ENCODE measurements around the gene PARD3. TPM values are rescaled to one million over a fixed set of nuclear protein-coding genes. Genes with fewer than 3 reads are reported as not detected.

The PARD3 gene
- total RNA-seq, 1 experiment from 2014 or later = 46.3 TPM

DNA sequence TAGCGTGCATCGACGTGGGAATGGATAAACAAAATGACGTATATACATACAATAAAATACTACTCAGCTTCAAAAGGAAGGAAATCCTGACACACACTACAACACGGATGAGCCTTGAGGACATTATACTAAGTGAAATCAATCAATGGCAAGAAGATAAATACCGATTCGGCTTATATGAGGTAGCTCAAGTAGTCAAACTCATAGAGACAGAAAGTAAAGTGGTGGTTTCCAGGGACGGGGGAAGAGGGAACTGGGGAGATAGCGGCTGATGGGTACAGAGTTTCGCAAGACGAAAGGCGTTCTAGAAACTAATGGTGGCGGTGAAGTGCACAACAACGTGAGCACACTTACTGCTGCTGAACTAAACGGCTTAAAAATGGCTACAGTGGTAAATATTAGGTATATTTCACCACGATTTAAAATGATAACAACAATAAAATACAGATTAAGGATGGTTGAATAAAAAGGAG, 516.7 kb downstream of the PARD3 start:
- Histone ChIP-seq H3K27ac (ENCODE audit: low read depth, low read length) (no peak overlapping the region), H3K4me3 (replicated peaks in 1 of 2; ENCODE audit: low read depth in 1 of 2, low read length in 2 of 2) (no peak overlapping the region), H3K79me2 (ENCODE audit: insufficient read depth, low read length) (no peaks in the 10 kb centered on the region), H3K36me3 (ENCODE audit: control insufficient read depth in 1 of 2, insufficient read depth in 2 of 2, low read length in 2 of 2) (no peaks in the 10 kb centered on the region), H3K9me2 (ENCODE audit: insufficient read depth) (no peaks in the 10 kb centered on the region), H4K20me1 (ENCODE audit: insufficient read depth) (0 out of 2 replicates have a peak, but pooled peaks cover 4% of the 10 kb centered on the region), H3K27me3 (ENCODE audit: insufficient read depth, low read length) (no peaks in the 10 kb centered on the region), H3K4me1 (ENCODE audit: control insufficient read depth in 1 of 2, insufficient read depth in 2 of 2, low read length in 2 of 2) (no peaks in the 10 kb centered on the region), H3K9me3 (ENCODE audit: control insufficient read depth in 1 of 2, insufficient read depth in 1 of 2, low read depth in 1 of 2, low read length in 2 of 2) (no peaks in the 10 kb centered on the region), H3K9ac (ENCODE audit: low read length) (no peak overlapping the region), H3K4me2 (ENCODE audit: low read length) (no peak overlapping the region), H2AFZ (ENCODE audit: low read depth, low read length, poor library complexity, severe bottlenecking) (no peak overlapping the region)
- CTCF ChIA-PET = no interaction called here
- ATAC-seq (no peak), DNase-seq (ENCODE audit: low read depth, low spot score) (no peak)
- no TSS peak for BruUV-seq (replicated peaks)
- POLR2A ChIA-PET = interaction anchor here (1.8 kb wide), 1 partner anchor 21 kb away, joined by 5 read pairs; no protein-coding TSS in a partner anchor
- intact Hi-C loops (cut with micrococcal nuclease) = no loop called here
- TF ChIP-seq CTCF (IDR thresholded peaks at IDR 0.05 in 2 of 3, conservative IDR thresholded peaks at IDR 0.05 in 1 of 3; ENCODE audit: borderline replicate concordance in 1 of 3, insufficient read depth in 1 of 3, low read depth in 2 of 3, low read length in 2 of 3) (no peak), ZFX (IDR thresholded peaks at IDR 0.05) (no peak), EGR1 (IDR thresholded peaks at IDR 0.05; ENCODE audit: low read depth) (no peak), MAX (IDR thresholded peaks at IDR 0.05) (no peak), FOSL1 (IDR thresholded peaks at IDR 0.05; ENCODE audit: low read depth) (no peak), SRF (IDR thresholded peaks at IDR 0.05; ENCODE audit: low read depth) (no peak), SIN3A (IDR thresholded peaks at IDR 0.05; ENCODE audit: low read depth) (no peak), POLR2AphosphoS5 (IDR thresholded peaks at IDR 0.05; ENCODE audit: low read depth, low read length) (no peak), YY1 (IDR thresholded peaks at IDR 0.05; ENCODE audit: extremely low read depth, insufficient replicate concordance, low read depth, low read length) (no peak), RAD21 (IDR thresholded peaks at IDR 0.05; ENCODE audit: low read depth) (no peak), POLR2A (IDR thresholded peaks at IDR 0.05; ENCODE audit: borderline replicate concordance, extremely low read depth, insufficient read depth, insufficient read length) (no peak), ZNF274 (IDR thresholded peaks at IDR 0.05; ENCODE audit: low read depth, low read length) (no peak)
- TF ChIP-seq, protein P1, sequence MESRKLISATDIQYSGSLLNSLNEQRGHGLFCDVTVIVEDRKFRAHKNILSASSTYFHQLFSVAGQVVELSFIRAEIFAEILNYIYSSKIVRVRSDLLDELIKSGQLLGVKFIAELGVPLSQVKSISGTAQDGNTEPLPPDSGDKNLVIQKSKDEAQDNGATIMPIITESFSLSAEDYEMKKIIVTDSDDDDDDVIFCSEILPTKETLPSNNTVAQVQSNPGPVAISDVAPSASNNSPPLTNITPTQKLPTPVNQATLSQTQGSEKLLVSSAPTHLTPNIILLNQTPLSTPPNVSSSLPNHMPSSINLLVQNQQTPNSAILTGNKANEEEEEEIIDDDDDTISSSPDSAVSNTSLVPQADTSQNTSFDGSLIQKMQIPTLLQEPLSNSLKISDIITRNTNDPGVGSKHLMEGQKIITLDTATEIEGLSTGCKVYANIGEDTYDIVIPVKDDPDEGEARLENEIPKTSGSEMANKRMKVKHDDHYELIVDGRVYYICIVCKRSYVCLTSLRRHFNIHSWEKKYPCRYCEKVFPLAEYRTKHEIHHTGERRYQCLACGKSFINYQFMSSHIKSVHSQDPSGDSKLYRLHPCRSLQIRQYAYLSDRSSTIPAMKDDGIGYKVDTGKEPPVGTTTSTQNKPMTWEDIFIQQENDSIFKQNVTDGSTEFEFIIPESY (IDR thresholded peaks at IDR 0.05; ENCODE audit: extremely low read depth, insufficient replicate concordance, low read length) = no peak
- RAD21 ChIA-PET (ENCODE audit: low non-redundant PET in 1 of 2, low total read pairs in 2 of 2, uncharacterized antibody in 2 of 2, unreplicated experiment in 2 of 2) = no interaction called here

All from HCT116 (cell line).